Erythroblast (primary cell): ENCODE results near the gene MIA3.

Source experiments
- GATA1 ChIP-seq: IDR thresholded peaks from 2 replicates; pipeline ENCODE4 v1.6.1; 2011; ENCODE audit warnings: low read depth, mild to moderate bottlenecking, control low read depth, low read length, moderate library complexity
- POLR2A ChIP-seq: IDR thresholded peaks from 2 replicates; pipeline ENCODE4 v1.6.1; 2011; ENCODE audit warnings: mild to moderate bottlenecking, low read length

DNA sequence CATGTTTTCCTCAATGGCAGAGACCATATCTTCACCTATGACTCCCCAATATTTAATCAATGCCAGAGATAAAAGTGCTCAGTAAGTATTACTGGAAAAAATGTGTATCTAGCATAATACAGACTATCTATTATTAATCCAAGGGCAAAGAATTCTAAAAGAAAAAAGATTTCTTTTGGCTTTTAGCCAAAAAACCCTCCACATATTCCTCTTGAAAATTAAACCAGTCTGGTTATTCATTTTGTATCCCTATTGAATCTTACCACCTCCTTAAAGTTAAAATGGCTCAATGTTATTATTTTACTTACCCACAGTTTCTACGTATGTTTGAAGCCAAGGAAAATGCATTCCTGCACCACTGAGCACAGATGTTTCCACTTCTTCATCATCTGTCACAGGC is 29.8 kb upstream of the MIA3 start:
- TF ChIP-seq POLR2A (no peak), GATA1 (no peak)
